HG02571 (cell line): ENCODE measurements around the gene RAG2.
A peak's percentile ranks its signal among the peaks of the same experiment; 100 is the strongest.

Experiments used
- ATAC-seq: cut with Tn5 transposase; IDR thresholded peaks from one replicate; pipeline ENCODE4 v1.9.1; 2021; ENCODE audit warnings: mild to moderate bottlenecking, moderate library complexity; ENCODE audit not compliant: unreplicated experiment

Gene RAG2

GRCh38 chr11:36601155-36601554 lies 3.1 kb upstream of the RAG2 start:
- ATAC-seq: no peak

DNA sequence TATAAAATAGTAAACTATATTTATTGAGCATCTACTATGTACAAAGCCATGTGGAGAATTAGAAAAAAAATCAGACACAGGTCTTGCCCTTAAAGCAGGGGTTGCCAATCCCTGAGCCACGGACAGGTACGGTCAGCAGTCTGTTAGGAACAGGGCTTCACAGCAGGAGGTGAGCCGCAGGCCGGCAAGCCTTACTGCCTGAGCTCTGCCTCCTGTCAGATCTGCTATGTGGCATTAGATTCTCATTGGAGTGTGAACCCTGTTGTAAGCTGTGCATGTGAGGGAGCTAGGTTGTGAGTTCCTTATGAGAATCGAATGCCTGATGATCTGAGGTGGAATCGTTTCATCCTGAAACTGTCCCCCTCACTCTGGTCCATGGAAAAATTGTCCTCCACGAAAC lies 2.1 kb upstream of the RAG2 start:
- no peak for ATAC-seq

- ATAC-seq: no peak
These were observed 1.2 kb downstream of the RAG2 start for GRCh38 chr11:36596880-36597279.

- ATAC-seq: peak; percentile 84
These were observed 3.6 kb downstream of the RAG2 start, which contains the start of gene IFTAP for GRCh38 chr11:36594316-36594989. TSS of gene IFTAP (plus strand) at chr11:36594502. CDS start at chr11:36610104, 15,602 bp downstream.

DNA sequence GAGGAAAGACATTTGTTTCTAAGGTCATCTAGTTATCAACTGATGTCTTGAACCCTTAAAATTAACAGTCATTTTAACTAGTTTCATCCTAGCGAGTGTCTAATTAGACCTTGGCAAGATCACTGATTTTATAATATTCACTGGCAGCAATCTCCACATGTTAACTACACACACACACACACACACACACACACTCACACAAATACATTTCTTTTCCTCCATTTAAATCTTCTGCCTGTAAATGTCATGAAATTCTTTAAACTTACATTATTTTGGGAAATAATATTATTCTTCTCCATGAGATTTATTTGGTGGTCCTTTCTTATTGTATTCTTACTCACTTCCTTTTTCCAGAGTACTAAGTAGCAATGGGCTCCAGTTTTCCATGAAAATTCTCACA lies 6.6 kb downstream of the RAG2 start:
- no peak for ATAC-seq

- ATAC-seq: no peak
These were observed 7.5 kb downstream of the RAG2 start for GRCh38 chr11:36590513-36590912.

- ATAC-seq: no peak
These were observed 9.9 kb downstream of the RAG2 start for GRCh38 chr11:36588099-36588498.

GRCh38 chr11:36586543-36586942 lies 11.5 kb downstream of the RAG2 start:
- ATAC-seq: no peak

GRCh38 chr11:36583667-36584066 lies 14.4 kb downstream of the RAG2 start:
- ATAC-seq: no peak

- ATAC-seq: no peak
These were observed 16.5 kb downstream of the RAG2 start for GRCh38 chr11:36581536-36581935.

DNA sequence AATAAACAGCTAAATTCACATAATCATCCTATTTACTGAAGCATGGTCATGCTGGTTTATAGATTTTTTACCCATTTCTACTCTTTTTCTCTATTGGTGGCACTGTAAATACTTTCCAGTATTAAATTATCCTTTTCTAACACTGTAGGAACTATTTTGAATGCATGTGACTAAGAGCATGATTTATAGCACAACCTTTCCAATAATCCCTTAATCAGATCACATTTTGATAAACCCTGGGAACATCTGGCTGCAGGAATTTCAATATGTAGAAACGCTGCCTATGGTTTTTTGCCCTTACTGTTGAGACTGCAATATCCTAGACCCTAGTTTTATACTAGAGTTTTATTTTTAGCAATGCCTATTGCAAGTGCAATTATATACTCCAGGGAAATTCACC lies 19.6 kb downstream of the RAG2 start:
- ATAC-seq: no peak

GRCh38 chr11:36577859-36578258 lies 20.2 kb downstream of the RAG2 start:
- no peak for ATAC-seq

GRCh38 chr11:36577373-36577772 lies 20.7 kb downstream of the RAG2 start:
- ATAC-seq: no peak

- no peak for ATAC-seq
These were observed 23.6 kb downstream of the RAG2 start for GRCh38 chr11:36574486-36574885.

DNA sequence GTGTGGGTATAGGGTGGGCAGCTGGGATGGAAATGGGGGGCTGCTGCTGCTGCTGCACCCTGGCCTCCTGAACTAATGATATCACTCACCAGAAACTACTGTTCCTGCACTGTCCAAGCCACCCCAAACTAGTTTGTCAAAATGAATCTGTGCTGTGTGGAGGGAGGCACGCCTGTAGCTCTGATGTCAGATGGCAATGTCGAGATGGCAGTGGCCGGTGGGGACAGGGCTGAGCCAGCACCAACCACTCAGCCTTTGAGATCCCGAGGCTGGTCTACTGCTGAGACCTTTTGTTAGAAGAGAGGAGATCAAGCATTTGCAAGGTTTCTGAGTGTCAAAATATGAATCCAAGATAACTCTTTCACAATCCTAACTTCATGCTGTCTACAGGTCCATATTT lies 28.9 kb downstream of the RAG2 start:
- ATAC-seq: no peak

DNA sequence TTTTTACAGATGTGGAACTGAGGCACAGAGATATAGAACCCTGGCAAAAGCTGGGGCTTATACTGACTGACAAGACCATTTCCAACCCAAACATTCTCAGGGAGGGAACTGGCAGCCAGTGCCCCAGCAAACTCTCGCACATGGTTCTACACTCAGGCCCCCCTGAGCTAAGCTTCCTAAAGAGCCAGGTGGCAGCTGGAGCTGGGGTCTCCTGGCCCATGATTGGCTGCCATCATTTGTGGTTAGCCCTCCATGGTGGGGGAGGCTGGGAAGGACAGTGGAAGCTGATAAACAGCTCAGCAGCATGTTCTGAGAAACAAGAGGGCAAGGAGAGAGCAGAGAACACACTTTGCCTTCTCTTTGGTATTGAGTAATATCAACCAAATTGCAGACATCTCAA lies 30.3 kb downstream of the RAG2 start, which contains the start of gene RAG1:
Gene RAG1 (plus strand): TSS at position 314 of the 400 bp plus-strand sequence. CDS start 5,298 bp downstream, outside the sequence.
- ATAC-seq: no peak

DNA sequence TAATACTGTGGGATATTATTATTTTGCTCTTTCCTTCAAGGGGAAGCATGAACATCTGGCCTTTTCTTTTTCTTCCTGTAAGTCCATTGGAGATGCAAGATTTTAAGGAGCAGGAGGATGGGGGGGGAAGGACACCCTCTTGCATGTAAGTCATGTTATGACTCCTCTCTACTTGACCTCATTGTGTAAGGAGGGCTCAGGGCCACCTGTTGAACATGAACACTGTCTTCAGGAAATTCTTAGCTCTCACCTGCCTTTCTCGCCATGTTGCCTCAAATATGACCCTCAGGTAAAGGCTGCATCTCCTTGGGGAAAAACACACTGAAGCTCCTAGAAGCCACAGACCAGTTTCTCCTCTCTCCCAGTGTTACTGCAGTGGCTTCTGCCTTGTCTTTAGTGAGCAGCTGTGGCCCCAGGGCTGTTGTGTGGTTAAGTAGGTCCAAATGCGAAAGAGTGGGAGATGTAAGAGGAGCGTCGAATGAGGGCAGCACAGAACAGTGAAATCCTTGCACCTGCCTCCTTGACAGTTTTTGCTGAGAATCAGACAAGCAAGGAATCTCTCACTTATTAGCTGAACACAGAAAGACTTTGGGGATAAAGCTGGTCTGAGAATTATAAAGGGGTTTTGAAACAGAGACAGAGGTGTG lies 31.5 kb downstream of the RAG2 start:
- ATAC-seq: no peak

- ATAC-seq: no peak
These were observed 32.9 kb downstream of the RAG2 start for GRCh38 chr11:36565031-36565610.

DNA sequence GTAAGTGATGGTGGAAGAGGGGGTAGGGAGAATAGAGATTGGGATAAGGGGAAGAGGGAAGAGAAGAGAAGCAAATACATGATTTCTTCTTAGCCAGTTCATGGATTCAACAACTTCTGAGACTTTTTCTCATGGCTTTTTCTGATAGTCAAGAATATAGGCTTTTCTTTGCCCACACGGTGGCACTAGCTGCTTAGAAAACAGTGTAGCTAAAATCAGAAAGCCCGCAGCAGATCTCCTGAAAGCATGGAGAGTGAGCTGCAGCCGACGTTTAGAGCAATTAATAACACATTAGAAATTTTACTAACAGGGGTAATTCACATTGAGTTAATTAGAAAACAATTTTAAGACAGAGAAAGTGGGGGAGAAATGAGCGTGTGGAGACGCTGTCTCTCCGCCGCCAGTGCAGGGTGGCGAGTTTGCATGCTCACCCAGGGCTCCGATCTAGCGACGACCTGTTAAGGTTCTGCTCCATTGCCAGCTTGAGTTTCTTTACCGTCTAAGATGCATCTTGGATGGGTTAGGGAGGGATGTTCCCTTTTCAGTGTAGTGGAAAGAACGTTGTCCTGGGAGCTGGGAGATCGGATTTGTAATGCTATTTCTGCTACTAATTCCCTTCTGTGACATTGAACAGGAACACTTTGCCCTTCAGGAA lies 33.5 kb downstream of the RAG2 start:
- ATAC-seq: no peak

DNA sequence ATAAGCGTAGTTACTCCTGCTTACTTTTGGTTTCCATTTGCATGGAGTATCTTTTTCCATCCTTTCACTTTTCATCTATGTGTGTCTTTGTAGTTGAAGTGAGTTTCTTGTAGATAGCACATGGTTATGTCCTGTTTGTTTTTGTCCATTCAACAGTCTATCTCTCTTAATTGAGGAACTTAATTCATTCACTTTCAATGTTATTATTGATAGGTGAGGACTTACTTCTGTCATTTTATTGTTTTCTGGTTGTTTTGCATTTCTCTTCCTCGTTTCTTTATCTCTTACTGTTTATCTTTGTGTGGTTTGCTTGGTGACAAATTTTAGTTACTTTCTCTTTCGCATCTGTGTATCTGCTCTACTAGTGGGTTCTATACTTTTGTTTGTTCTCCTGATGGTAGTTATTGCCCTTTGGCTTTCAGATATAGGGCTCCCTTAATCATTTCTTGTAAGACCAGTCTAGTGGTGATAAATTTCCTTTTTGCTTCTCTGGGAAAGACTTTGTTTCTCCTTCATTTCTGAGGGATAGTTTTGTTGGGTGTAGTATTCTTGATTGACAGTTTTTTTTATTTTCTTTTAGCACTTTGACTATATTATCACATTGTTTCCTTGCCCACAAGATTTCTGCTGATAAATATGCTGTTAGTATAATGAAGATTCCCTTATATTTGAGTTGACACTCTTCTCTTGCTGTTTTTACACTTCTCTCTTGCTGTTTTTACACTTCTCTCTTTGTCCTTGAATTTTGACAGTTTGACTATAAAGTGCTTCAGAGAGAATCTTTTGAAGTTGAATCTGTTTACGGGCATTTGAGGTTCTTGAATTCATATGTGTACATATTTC lies 39.2 kb downstream of the RAG2 start:
- peak; percentile 87 for ATAC-seq

DNA sequence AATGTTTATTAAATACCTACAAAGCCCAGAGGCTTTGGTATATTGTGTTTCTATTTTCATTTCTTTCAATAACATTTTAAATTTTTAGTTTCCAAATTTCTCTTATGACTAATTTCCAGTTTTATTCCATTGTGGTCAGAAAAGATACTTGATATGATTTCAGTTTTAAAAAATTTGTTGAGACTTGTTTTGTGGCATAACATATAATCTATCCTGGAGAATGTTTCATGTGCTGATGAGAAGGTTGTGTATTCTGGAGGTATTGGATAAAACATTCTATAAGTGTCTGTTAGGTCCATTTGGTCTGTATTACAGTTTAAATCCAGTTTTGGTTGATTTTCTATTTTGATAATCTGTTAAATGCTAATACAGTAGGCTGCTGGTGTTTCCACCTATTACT lies 40.0 kb downstream of the RAG2 start:
- ATAC-seq: no peak
